NCI-H345 (cell line): ENCODE measurements around the gene CTAGE15.
"Not testable (repeated sequence)": the region's sequence is repeated elsewhere in the genome, so short reads cannot be mapped to it uniquely, and the experiment has no call there.

Experiments used
- DNase-seq: peaks from one replicate; lab custom pipeline; 2025; lab: John Stamatoyannopoulos, UW

CTAGE15 gene

DNA sequence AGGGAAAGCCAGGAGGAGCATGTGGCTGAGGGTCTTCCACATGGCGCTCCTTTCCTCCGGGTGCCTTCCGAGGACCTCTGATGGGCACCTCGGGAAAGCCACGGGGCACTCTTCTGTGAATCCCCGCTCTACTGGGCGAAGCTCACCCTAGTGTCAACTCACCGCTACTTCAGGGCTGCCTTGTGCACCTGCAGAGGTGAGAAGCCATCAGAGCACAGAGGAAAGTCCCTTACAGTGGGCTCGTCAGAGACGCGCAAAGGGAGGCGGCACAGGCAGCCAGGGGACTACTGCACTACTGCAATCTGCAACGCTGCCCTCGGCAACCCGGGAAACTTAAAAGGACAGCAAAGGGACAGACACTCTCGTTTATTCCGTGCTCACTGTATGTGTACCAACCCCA, 50.5 kb downstream of the CTAGE15 start:
- DNase-seq, result not testable (repeated sequence)
